ENCODE data around the gene PHETA1. TPM values are rescaled to one million over a fixed set of nuclear protein-coding genes. Genes with fewer than 3 reads are reported as not detected.
A peak's percentile ranks its signal among the peaks of the same experiment; 100 is the strongest.

Gene PHETA1
- total and polyA plus RNA-seq, 10 of the 15 experiments (the other 5 are each of a cell fraction or from before 2014, with no cell fraction given) = 0.02 to 1.3 (median 0.51) TPM; not detected in 1

DNA sequence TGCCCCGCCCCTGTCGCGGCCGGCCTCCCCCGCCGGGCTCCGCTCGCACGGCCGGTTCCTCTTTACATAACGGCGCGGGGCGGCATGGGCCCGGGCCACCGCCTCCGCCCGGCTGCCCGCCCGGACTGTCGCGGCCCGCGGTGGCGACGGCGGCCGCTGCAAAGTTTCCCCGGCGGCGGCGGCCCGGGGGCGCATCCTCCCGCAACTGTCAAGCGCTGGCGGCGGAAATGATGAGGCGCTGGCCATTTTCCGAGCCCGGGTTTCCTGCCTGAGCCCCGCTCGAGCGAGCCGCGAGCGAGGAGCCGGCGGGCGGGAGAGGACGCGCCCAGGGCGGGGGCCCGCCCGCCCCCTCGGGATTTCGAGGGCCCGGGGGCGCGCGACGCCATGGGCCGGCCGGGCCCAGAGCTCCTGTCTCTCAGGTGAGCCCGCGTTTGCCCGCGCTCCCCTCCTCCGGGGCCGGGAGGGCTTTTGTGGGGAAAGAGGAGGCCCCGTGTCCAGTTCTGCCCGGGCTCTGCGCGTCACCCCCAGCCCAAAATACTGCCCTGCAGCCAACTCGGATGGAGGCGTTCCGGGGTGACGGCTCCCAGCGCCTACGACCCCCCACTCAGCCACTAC, 37.1 kb upstream of the PHETA1 start, which contains the start of gene SH2B3 (continued):
- TF ChIP-seq, protein P1, sequence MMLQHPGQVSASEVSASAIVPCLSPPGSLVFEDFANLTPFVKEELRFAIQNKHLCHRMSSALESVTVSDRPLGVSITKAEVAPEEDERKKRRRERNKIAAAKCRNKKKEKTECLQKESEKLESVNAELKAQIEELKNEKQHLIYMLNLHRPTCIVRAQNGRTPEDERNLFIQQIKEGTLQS (IDR thresholded peaks at IDR 0.05; ENCODE audit: borderline replicate concordance, extremely low read depth, low read depth, low read length) = no peak
- TF ChIP-seq WRNIP1 (IDR thresholded peaks at IDR 0.05; ENCODE audit: borderline replicate concordance, low read depth, low read length) = no peak
- no peak for TF ChIP-seq GABPA (IDR thresholded peaks at IDR 0.05; ENCODE audit: low read depth)
- TF ChIP-seq, protein P2, sequence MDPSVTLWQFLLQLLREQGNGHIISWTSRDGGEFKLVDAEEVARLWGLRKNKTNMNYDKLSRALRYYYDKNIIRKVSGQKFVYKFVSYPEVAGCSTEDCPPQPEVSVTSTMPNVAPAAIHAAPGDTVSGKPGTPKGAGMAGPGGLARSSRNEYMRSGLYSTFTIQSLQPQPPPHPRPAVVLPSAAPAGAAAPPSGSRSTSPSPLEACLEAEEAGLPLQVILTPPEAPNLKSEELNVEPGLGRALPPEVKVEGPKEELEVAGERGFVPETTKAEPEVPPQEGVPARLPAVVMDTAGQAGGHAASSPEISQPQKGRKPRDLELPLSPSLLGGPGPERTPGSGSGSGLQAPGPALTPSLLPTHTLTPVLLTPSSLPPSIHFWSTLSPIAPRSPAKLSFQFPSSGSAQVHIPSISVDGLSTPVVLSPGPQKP (IDR thresholded peaks at IDR 0.05; ENCODE audit: low read depth, low read length) = no peak
- TF ChIP-seq CHD4 (IDR thresholded peaks at IDR 0.05) = no peak
- TF ChIP-seq, protein P3, sequence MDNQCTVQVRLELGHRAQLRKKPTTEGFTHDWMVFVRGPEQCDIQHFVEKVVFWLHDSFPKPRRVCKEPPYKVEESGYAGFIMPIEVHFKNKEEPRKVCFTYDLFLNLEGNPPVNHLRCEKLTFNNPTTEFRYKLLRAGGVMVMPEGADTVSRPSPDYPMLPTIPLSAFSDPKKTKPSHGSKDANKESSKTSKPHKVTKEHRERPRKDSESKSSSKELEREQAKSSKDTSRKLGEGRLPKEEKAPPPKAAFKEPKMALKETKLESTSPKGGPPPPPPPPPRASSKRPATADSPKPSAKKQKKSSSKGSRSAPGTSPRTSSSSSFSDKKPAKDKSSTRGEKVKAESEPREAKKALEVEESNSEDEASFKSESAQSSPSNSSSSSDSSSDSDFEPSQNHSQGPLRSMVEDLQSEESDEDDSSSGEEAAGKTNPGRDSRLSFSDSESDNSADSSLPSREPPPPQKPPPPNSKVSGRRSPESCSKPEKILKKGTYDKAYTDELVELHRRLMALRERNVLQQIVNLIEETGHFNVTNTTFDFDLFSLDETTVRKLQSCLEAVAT (IDR thresholded peaks at IDR 0.05) = no peak
- no peak for TF ChIP-seq PAX8 (IDR thresholded peaks at IDR 0.05)
- TF ChIP-seq, protein P4, sequence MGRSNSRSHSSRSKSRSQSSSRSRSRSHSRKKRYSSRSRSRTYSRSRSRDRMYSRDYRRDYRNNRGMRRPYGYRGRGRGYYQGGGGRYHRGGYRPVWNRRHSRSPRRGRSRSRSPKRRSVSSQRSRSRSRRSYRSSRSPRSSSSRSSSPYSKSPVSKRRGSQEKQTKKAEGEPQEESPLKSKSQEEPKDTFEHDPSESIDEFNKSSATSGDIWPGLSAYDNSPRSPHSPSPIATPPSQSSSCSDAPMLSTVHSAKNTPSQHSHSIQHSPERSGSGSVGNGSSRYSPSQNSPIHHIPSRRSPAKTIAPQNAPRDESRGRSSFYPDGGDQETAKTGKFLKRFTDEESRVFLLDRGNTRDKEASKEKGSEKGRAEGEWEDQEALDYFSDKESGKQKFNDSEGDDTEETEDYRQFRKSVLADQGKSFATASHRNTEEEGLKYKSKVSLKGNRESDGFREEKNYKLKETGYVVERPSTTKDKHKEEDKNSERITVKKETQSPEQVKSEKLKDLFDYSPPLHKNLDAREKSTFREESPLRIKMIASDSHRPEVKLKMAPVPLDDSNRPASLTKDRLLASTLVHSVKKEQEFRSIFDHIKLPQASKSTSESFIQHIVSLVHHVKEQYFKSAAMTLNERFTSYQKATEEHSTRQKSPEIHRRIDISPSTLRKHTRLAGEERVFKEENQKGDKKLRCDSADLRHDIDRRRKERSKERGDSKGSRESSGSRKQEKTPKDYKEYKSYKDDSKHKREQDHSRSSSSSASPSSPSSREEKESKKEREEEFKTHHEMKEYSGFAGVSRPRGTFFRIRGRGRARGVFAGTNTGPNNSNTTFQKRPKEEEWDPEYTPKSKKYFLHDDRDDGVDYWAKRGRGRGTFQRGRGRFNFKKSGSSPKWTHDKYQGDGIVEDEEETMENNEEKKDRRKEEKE (IDR thresholded peaks at IDR 0.05) = 0 out of 2 replicates have a peak, but pooled peaks have one; percentile 16
- TF ChIP-seq, protein P5, sequence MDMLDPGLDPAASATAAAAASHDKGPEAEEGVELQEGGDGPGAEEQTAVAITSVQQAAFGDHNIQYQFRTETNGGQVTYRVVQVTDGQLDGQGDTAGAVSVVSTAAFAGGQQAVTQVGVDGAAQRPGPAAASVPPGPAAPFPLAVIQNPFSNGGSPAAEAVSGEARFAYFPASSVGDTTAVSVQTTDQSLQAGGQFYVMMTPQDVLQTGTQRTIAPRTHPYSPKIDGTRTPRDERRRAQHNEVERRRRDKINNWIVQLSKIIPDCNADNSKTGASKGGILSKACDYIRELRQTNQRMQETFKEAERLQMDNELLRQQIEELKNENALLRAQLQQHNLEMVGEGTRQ (IDR thresholded peaks at IDR 0.05; ENCODE audit: borderline replicate concordance, low read depth, low read length) = no peak
- 0 out of 2 replicates have a peak, but pooled peaks have one; percentile 23 for TF ChIP-seq SIN3A (IDR thresholded peaks at IDR 0.05; ENCODE audit: low read depth, low read length)
- TF ChIP-seq NR2C2 (IDR thresholded peaks at IDR 0.05; ENCODE audit: borderline replicate concordance, control insufficient read depth, insufficient read length, low read depth) = no peak
- TF ChIP-seq, protein P6, sequence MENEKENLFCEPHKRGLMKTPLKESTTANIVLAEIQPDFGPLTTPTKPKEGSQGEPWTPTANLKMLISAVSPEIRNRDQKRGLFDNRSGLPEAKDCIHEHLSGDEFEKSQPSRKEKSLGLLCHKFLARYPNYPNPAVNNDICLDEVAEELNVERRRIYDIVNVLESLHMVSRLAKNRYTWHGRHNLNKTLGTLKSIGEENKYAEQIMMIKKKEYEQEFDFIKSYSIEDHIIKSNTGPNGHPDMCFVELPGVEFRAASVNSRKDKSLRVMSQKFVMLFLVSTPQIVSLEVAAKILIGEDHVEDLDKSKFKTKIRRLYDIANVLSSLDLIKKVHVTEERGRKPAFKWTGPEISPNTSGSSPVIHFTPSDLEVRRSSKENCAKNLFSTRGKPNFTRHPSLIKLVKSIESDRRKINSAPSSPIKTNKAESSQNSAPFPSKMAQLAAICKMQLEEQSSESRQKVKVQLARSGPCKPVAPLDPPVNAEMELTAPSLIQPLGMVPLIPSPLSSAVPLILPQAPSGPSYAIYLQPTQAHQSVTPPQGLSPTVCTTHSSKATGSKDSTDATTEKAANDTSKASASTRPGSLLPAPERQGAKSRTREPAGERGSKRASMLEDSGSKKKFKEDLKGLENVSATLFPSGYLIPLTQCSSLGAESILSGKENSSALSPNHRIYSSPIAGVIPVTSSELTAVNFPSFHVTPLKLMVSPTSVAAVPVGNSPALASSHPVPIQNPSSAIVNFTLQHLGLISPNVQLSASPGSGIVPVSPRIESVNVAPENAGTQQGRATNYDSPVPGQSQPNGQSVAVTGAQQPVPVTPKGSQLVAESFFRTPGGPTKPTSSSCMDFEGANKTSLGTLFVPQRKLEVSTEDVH (IDR thresholded peaks at IDR 0.05; ENCODE audit: low read depth, partially characterized antibody) = no peak
- TF ChIP-seq IKZF1 (conservative IDR thresholded peaks at IDR 0.05) = peak; percentile 9
- TF ChIP-seq YBX1 (IDR thresholded peaks at IDR 0.05) = no peak
- TF ChIP-seq ZBED1 (IDR thresholded peaks at IDR 0.05; ENCODE audit: borderline replicate concordance) = no peak
- TF ChIP-seq RUNX3 (IDR thresholded peaks at IDR 0.05; ENCODE audit: low read length) = no peak
- peak; percentile 73 for TF ChIP-seq LARP7 (IDR thresholded peaks at IDR 0.05)
- no peak for TF ChIP-seq TCF12 (IDR thresholded peaks at IDR 0.05; ENCODE audit: low read depth, low read length)
- TF ChIP-seq MEF2A (IDR thresholded peaks at IDR 0.05; ENCODE audit: insufficient read depth, low read depth, low read length) = no peak

Data from GM12878 (cell line).